Cardiac fibroblast (primary cell): Measurements from ENCODE around the gene LMOD3.

Experiments used
- DNase-seq, 2 donors: peaks; one replicate each; pipeline versions ENCODE4 v3.0.0 to v3.0.0-alpha.2; 2010; ENCODE audit warnings: low read depth in 2 of 2
- H3K4me3 ChIP-seq, 2 donors: replicated peaks in 1 of 2; 1 replicate in 1 of 2; 2 replicates in 1 of 2; pipeline ENCODE4 v1.5.1; 2011; ENCODE audit warnings: low read depth in 2 of 2, low read length in 2 of 2, mild to moderate bottlenecking in 2 of 2, moderate library complexity in 1 of 2
- TF ChIP-seq, protein P1 (sequence below): IDR thresholded peaks from one replicate; pipeline ENCODE4 v1.5.1; 2011; ENCODE audit warnings: low read depth, mild to moderate bottlenecking, low read length, inconsistent platforms

LMOD3 gene

GRCh38 chr3:69084326-69085167 is 37.8 kb downstream of the LMOD3 start, which contains the start of gene ARL6IP5:
Gene ARL6IP5, plus strand, starts transcription at chr3:69084937. Its CDS starts 111 bp downstream, at chr3:69085048.
- peak; percentile 94 to 96 for DNase-seq
- H3K4me3 ChIP-seq = peak within 1 kb of the TSS; percentile 75 to 85
- TF ChIP-seq, protein P1, sequence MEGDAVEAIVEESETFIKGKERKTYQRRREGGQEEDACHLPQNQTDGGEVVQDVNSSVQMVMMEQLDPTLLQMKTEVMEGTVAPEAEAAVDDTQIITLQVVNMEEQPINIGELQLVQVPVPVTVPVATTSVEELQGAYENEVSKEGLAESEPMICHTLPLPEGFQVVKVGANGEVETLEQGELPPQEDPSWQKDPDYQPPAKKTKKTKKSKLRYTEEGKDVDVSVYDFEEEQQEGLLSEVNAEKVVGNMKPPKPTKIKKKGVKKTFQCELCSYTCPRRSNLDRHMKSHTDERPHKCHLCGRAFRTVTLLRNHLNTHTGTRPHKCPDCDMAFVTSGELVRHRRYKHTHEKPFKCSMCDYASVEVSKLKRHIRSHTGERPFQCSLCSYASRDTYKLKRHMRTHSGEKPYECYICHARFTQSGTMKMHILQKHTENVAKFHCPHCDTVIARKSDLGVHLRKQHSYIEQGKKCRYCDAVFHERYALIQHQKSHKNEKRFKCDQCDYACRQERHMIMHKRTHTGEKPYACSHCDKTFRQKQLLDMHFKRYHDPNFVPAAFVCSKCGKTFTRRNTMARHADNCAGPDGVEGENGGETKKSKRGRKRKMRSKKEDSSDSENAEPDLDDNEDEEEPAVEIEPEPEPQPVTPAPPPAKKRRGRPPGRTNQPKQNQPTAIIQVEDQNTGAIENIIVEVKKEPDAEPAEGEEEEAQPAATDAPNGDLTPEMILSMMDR = no peak

GRCh38 chr3:69082805-69083204 is 39.6 kb downstream of the LMOD3 start:
- TF ChIP-seq, protein P1 = no peak
- DNase-seq = peak; percentile 82 to 89
- peak overlapping the region in 1 of 2 donors; percentile 2 for H3K4me3 ChIP-seq

- TF ChIP-seq, protein P1 = no peak
- H3K4me3 ChIP-seq = no peak overlapping the region
- DNase-seq = no peak
These were observed 40.0 kb downstream of the LMOD3 start for GRCh38 chr3:69082361-69082760.

DNA sequence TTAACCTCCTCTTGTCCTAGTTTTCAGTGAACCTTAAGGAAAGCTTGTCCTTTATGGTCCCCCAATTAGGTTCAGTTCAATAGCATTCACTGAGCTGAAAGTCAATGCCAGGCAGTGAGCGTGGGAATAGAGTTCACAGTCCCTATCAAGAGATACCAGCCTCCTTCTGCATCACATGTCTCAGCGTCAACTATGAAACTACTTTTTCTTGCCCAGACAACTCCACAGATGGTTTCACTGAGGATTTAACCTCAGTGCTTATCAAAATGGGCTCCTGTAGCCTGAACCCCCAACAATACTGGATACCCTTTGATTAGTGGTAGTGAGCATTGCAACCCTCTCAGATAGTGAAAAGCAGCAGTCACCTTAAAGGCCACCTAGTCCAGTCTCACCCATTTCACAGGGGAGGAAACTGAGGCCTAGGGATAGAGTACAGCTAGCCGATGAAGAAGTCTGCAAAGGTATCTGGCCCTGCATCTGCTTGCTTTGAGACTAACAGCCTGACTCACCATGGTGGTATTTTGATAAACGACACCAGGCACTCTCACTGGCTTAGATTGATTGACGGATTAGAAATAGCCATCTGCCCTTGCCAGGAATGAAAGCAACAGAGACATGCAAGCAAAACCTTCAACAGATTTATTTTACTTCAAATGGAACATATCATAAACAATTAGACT is 40.7 kb downstream of the LMOD3 start:
- H3K4me3 ChIP-seq = no peak overlapping the region
- no peak for DNase-seq

DNA sequence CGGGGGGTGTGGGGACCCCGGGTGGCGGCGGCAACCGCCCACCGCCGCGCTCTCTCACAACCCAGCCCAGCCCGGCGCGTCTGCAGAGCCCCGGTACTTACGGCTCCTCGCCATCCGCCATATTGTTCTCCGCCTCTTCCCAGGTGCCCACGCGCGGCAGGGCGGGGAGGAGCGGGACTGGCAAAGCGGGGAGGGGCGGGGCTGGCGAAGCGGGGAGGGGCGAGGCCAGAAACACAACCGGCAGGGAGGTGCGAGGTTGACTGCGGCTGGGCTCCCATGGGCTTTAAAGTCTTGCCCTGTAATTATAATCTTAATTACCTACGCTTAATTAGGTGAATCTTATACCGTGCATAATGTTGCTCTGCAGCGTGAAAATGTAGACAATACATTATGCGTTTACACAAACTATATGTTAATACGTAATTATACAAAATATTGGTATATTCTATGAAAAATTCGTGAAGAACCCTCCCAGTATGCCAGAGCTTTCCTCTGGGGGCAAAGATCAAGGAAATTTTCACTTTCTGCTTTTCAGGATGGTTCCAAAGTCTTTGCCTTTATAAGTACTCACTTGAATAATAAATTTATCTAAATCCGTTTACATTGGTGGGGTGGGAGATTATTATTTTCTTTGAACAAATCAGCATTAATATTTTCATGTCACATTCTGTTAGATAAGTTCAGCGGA is 42.0 kb downstream of the LMOD3 start, which contains the start of gene UBA3:
Gene UBA3, minus strand, starts transcription at position 133 of the 688 bp plus-strand sequence. Its CDS starts 12 bp downstream, at position 121.
- DNase-seq = peak; percentile 82 to 89
- TF ChIP-seq, protein P1 = no peak
- peak within 1 kb of the TSS; percentile 61 to 72 for H3K4me3 ChIP-seq

More for the DNA sequence above, 40.7 kb downstream of the LMOD3 start:
- TF ChIP-seq, protein P1 = no peak
